Neuronal stem cell (in vitro differentiated cells): ENCODE measurements around the gene ZIC2.

Experiments used
- DNase-seq: peaks from one replicate; pipeline ENCODE4 v3.0.0-alpha.2; 2013; ENCODE audit warnings: low spot score
- H2AFZ ChIP-seq: one replicate; pipeline ENCODE4 v1.6.1; 2013; ENCODE audit warnings: mild to moderate bottlenecking, low read length, inconsistent platforms
- H2AK5ac ChIP-seq: 2 replicates; pipeline ENCODE4 v1.6.1; 2013; ENCODE audit warnings: low read depth, mild to moderate bottlenecking, inconsistent platforms, low read length, moderate library complexity, mixed read lengths
- H2BK120ac ChIP-seq: 2 replicates; pipeline ENCODE4 v1.6.1; 2013; ENCODE audit warnings: low read depth, mild to moderate bottlenecking, inconsistent platforms, low read length, moderate library complexity, mixed read lengths
- H2BK12ac ChIP-seq: one replicate; pipeline ENCODE4 v1.6.1; 2013; ENCODE audit warnings: low read length, inconsistent platforms
- H2BK15ac ChIP-seq: 2 replicates; pipeline ENCODE4 v1.6.1; 2013; ENCODE audit warnings: mild to moderate bottlenecking, low read length, inconsistent platforms, mixed read lengths
- H2BK5ac ChIP-seq: one replicate; pipeline ENCODE4 v1.6.1; 2013; ENCODE audit warnings: inconsistent platforms, mild to moderate bottlenecking, low read length, moderate library complexity
- H3K14ac ChIP-seq: one replicate; pipeline ENCODE4 v1.6.1; 2013; ENCODE audit warnings: low read length, inconsistent platforms
- H3K18ac ChIP-seq: 2 replicates; pipeline ENCODE4 v1.6.1; 2013; ENCODE audit warnings: low read length, inconsistent platforms
- H3K23ac ChIP-seq: 2 replicates; pipeline ENCODE4 v1.6.1; 2013; ENCODE audit warnings: low read depth, mild to moderate bottlenecking, mixed read lengths, low read length, inconsistent platforms; ENCODE audit not compliant: poor library complexity
- H3K27ac ChIP-seq: replicated peaks from 3 replicates; pipeline ENCODE4 v1.5.1; 2013; ENCODE audit warnings: low read length, inconsistent platforms
- H3K27me3 ChIP-seq, 3 experiments: 2 replicates each; pipeline ENCODE4 v1.6.1; 2013; ENCODE audit warnings: low read length in 3 of 3, mild to moderate bottlenecking in 2 of 3, inconsistent platforms in 1 of 3, low read depth in 1 of 3, mixed read lengths in 1 of 3, moderate library complexity in 1 of 3; ENCODE audit not compliant: control insufficient read depth in 3 of 3, insufficient read depth in 3 of 3
- H3K36me3 ChIP-seq, 2 donors: replicated peaks in 1 of 2; 2 replicates each; pipeline ENCODE4 v1.6.1; 2013; ENCODE audit warnings: low read length in 2 of 2; ENCODE audit not compliant: control insufficient read depth in 2 of 2, insufficient read depth in 2 of 2
- H3K4ac ChIP-seq: 2 replicates; pipeline ENCODE4 v1.6.1; 2013; ENCODE audit warnings: inconsistent platforms, mild to moderate bottlenecking, low read length, moderate library complexity
- H3K4me1 ChIP-seq, 2 donors: 1 replicate in 1 of 2; 2 replicates in 1 of 2; pipeline ENCODE4 v1.6.1; 2013; ENCODE audit warnings: low read length in 2 of 2, low read depth in 1 of 2; ENCODE audit not compliant: control insufficient read depth in 2 of 2, insufficient read depth in 1 of 2
- H3K4me2 ChIP-seq: one replicate; pipeline ENCODE4 v1.6.1; 2013; ENCODE audit warnings: mild to moderate bottlenecking, low read length, inconsistent platforms; ENCODE audit not compliant: insufficient read depth, poor library complexity, severe bottlenecking
- H3K4me3 ChIP-seq, 2 donors: 2 replicates each; pipeline ENCODE4 v1.5.1; 2013; ENCODE audit warnings: low read length in 2 of 2, mild to moderate bottlenecking in 2 of 2, inconsistent platforms in 1 of 2, moderate library complexity in 1 of 2
- H3K79me1 ChIP-seq: one replicate; pipeline ENCODE4 v1.6.1; 2013; ENCODE audit warnings: low read depth, mild to moderate bottlenecking, inconsistent platforms, low read length, moderate library complexity
- H3K9ac ChIP-seq: one replicate; pipeline ENCODE4 v1.6.1; 2013; ENCODE audit warnings: mild to moderate bottlenecking, low read depth, low read length, inconsistent platforms; ENCODE audit not compliant: poor library complexity
- H3K9me3 ChIP-seq, 2 donors: replicated peaks in 1 of 2; 2 replicates each; pipeline versions ENCODE3 to v1.6.1; 2013; ENCODE audit warnings: low read length in 2 of 2, mild to moderate bottlenecking in 2 of 2, inconsistent platforms in 1 of 2, low read depth in 1 of 2, mixed read lengths in 1 of 2, moderate library complexity in 1 of 2; ENCODE audit not compliant: control insufficient read depth in 2 of 2, insufficient read depth in 1 of 2
- H4K8ac ChIP-seq: one replicate; pipeline ENCODE4 v1.6.1; 2013; ENCODE audit warnings: low read depth, mild to moderate bottlenecking, inconsistent platforms, low read length, moderate library complexity
- H4K91ac ChIP-seq: one replicate; pipeline ENCODE4 v1.6.1; 2013; ENCODE audit warnings: low read length, low read depth, mild to moderate bottlenecking, inconsistent platforms; ENCODE audit not compliant: poor library complexity
- WGBS, 2 donors: extraction: QIAGEN DNeasy Blood & Tissue Kit; methylation state at CpG; one replicate each; pipeline ENCODE4 v1.1.7; 2013; ENCODE audit warnings: missing lambda C conversion rate in 2 of 2, mixed read lengths in 1 of 2; ENCODE audit not compliant: insufficient read length in 2 of 2, insufficient replicate concordance in 1 of 2; ENCODE audit errors: extremely low coverage in 2 of 2; 5-methylcytosine and 5-hydroxymethylcytosine counted together

Gene ZIC2

DNA sequence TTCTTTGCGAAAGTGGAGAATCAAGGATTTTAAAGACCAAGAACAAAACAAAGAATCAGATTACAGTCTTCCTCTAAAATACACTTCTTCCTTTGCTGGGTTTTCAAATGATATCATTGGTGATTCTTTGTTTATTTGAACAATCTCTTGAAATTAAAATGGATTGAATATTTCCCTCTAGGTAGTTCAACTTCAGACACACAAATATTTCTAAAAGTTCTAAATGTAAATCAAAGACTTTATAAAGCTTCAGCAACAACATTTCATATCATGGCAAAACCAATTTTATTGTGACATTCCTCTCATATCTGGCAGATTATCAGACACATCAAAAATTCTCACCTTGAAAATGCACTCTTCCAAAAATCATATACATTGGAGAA lies 13.0 kb downstream of the ZIC2 start:
- peak; percentile 9 for DNase-seq
- H3K27ac ChIP-seq: no peak overlapping the region
- no peak overlapping the region for H2BK5ac ChIP-seq
- no peak overlapping the region for H3K9ac ChIP-seq
- no peak overlapping the region for H3K23ac ChIP-seq
- no peak overlapping the region for H3K4ac ChIP-seq
- H2BK15ac ChIP-seq: no peak overlapping the region
- H2AK5ac ChIP-seq: no peak overlapping the region
- H3K4me1 ChIP-seq: peaks cover 16 to 40% of the 10 kb centered on the region in 2 donors
- H3K14ac ChIP-seq: no peak overlapping the region
- H3K4me2 ChIP-seq: no peak overlapping the region
- peaks cover 0 to 6% of the 10 kb centered on the region in 2 donors for H3K36me3 ChIP-seq
- no CpG with 5 or more reads among the region's 1 CpG for WGBS, 2 donors
- no peak overlapping the region for H4K8ac ChIP-seq
- H3K9me3 ChIP-seq: peaks cover 0 to 3% of the 10 kb centered on the region in 2 donors
- no peak overlapping the region for H3K18ac ChIP-seq
- H2BK120ac ChIP-seq: no peak overlapping the region
- H3K27me3 ChIP-seq: peaks cover 15 to 65% (median 50%) of the 10 kb centered on the region in 3 experiments
- no peak overlapping the region for H3K4me3 ChIP-seq
- no peak overlapping the region for H2AFZ ChIP-seq
- H4K91ac ChIP-seq: no peak overlapping the region
- H3K79me1 ChIP-seq: peaks cover 6% of the 10 kb centered on the region
- no peak overlapping the region for H2BK12ac ChIP-seq

- no CpG with 5 or more reads among the region's 3 CpGs for WGBS, 2 donors
- peak overlapping the region in 1 of 2 donors; percentile 18 for H3K4me3 ChIP-seq
Observed at GRCh38 chr13:99995104-99995588, 13.6 kb downstream of the ZIC2 start.

GRCh38 chr13:99995589-99996380 lies 14.2 kb downstream of the ZIC2 start:
- H3K4me3 ChIP-seq: peak overlapping the region in 1 of 2 donors; percentile 18
- H3K36me3 ChIP-seq: no peaks in the 10 kb centered on the region
- no peak overlapping the region for H2BK5ac ChIP-seq
- no peak overlapping the region for H2BK120ac ChIP-seq
- H3K27me3 ChIP-seq: peaks cover 8 to 54% (median 50%) of the 10 kb centered on the region in 3 experiments
- H2BK12ac ChIP-seq: no peak overlapping the region
- no peak overlapping the region for H4K91ac ChIP-seq
- H3K27ac ChIP-seq: no peak overlapping the region
- no peak overlapping the region for H2AK5ac ChIP-seq
- peak overlapping the region; percentile 46 for H2AFZ ChIP-seq
- H3K9ac ChIP-seq: no peak overlapping the region
- H2BK15ac ChIP-seq: no peak overlapping the region
- H3K79me1 ChIP-seq: peaks cover 3% of the 10 kb centered on the region
- no peak overlapping the region for H3K4me2 ChIP-seq
- no peak overlapping the region for H3K18ac ChIP-seq
- H3K4me1 ChIP-seq: peaks cover 13 to 40% of the 10 kb centered on the region in 2 donors
- no peak overlapping the region for H4K8ac ChIP-seq
- H3K14ac ChIP-seq: no peak overlapping the region
- peak; percentile 61 for DNase-seq
- H3K4ac ChIP-seq: no peak overlapping the region
- peaks cover 0 to under 1% of the 10 kb centered on the region in 2 donors for H3K9me3 ChIP-seq
- no CpG with 5 or more reads among the region's 21 CpGs for WGBS, 2 donors
- H3K23ac ChIP-seq: no peak overlapping the region

More at GRCh38 chr13:99995104-99995588, 13.6 kb downstream of the ZIC2 start:
- Histone ChIP-seq H3K27me3 (peaks cover 14 to 60% (median 50%) of the 10 kb centered on the region in 3 experiments), H2BK15ac (no peak overlapping the region), H3K14ac (no peak overlapping the region), H3K36me3 (peaks cover 0 to under 1% of the 10 kb centered on the region in 2 donors), H4K91ac (no peak overlapping the region), H3K4ac (no peak overlapping the region), H2BK120ac (no peak overlapping the region), H3K4me2 (no peak overlapping the region), H2BK5ac (no peak overlapping the region), H3K27ac (no peak overlapping the region), H2BK12ac (no peak overlapping the region), H3K9ac (no peak overlapping the region), H3K23ac (no peak overlapping the region), H2AFZ (peak overlapping the region; percentile 46), H3K9me3 (peaks cover 0 to 3% of the 10 kb centered on the region in 2 donors), H3K79me1 (peaks cover 6% of the 10 kb centered on the region), H4K8ac (no peak overlapping the region), H2AK5ac (no peak overlapping the region), H3K4me1 (peaks cover 16 to 40% of the 10 kb centered on the region in 2 donors), H3K18ac (no peak overlapping the region)
- no peak for DNase-seq

- H3K9me3 ChIP-seq: no peaks in the 10 kb centered on the region
- peak overlapping the region; percentile 64 for H3K4me2 ChIP-seq
- no peak overlapping the region for H2BK12ac ChIP-seq
- H3K4me3 ChIP-seq: no peak overlapping the region
- no CpG with 5 or more reads among the region's 8 CpGs for WGBS, 2 donors
- H2AK5ac ChIP-seq: no peak overlapping the region
- peaks cover 7 to 36% of the 10 kb centered on the region in 2 donors for H3K4me1 ChIP-seq
- H2BK15ac ChIP-seq: no peak overlapping the region
- no peak overlapping the region for H3K4ac ChIP-seq
- H3K18ac ChIP-seq: no peak overlapping the region
- no peak overlapping the region for H3K27ac ChIP-seq
- H3K79me1 ChIP-seq: no peaks in the 10 kb centered on the region
- H2BK5ac ChIP-seq: no peak overlapping the region
- no peak overlapping the region for H3K23ac ChIP-seq
- H3K9ac ChIP-seq: no peak overlapping the region
- no peak overlapping the region for H4K91ac ChIP-seq
- H3K27me3 ChIP-seq: peaks cover 5 to 50% (median 47%) of the 10 kb centered on the region in 3 experiments
- peak; percentile 45 for DNase-seq
- no peak overlapping the region for H2BK120ac ChIP-seq
- H3K14ac ChIP-seq: no peak overlapping the region
- no peak overlapping the region for H2AFZ ChIP-seq
- H3K36me3 ChIP-seq: no peaks in the 10 kb centered on the region
- no peak overlapping the region for H4K8ac ChIP-seq
Observed at GRCh38 chr13:99996381-99996973, 14.9 kb downstream of the ZIC2 start.
